ENCODE results near the gene BIRC5.

Gene BIRC5

DNA sequence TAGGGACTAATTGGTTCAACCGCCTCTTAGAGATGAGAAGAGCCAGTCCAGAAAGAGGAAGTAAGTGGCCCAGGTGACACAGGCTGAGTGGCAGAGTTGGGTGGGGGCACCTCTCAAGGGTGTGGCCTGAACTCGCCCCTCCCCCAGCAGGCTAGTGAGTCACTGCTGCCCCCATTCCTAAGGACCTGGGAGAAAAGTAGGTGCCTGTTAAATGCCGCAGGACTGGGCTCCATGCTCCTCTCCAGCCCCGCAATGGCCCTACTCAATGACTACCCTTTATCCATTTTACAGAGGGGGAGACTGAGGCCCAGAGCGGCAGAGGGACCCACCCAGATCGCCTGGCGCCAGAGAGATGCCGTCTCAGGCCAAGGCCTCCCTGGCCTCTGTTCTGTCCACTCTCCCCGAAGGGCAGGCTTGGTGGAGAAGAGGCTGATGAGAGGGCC lies 25.5 kb downstream of the BIRC5 start:
- in situ Hi-C loops (cut with HindIII; ENCODE audit: low sequenced_read_pairs) = no loop called here
- DNase-seq (ENCODE audit: low read depth, low spot score) = no peak
- no peak for TF ChIP-seq CTCF (IDR thresholded peaks at IDR 0.05; ENCODE audit: low read depth, low read length)
- no peak overlapping the region for H3K4me3 ChIP-seq (ENCODE audit: low read depth, low read length)

GRCh38 chr17:78240012-78240655 lies 26.1 kb downstream of the BIRC5 start:
- in situ Hi-C loops (cut with HindIII; ENCODE audit: low sequenced_read_pairs) = no loop called here
- no peak for DNase-seq (ENCODE audit: low read depth, low spot score)
- no peak for TF ChIP-seq CTCF (IDR thresholded peaks at IDR 0.05; ENCODE audit: low read depth, low read length)
- H3K4me3 ChIP-seq (ENCODE audit: low read depth, low read length) = no peak overlapping the region

DNA sequence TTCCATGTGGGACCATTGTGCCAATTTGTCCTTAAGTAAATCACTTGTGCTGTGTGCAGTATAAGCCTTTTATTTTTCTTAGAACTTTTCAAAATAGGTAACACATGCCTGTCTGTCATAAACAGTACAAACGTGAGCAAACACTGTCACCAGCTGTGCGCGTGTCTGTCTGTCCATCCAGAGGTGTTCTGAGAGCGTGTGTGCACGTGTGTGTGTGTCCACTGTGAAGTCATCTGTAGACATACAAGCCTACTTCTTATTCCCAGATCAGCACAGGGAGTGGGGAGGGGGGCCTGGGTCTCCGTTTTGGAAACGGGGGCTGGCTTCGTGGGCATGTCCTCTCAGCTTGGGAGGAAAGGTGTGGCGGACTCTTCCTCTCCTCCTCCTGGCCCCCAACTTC lies 26.8 kb downstream of the BIRC5 start:
- DNase-seq (ENCODE audit: low read depth, low spot score) = no peak
- in situ Hi-C loops (cut with HindIII; ENCODE audit: low sequenced_read_pairs) = no loop called here
- H3K4me3 ChIP-seq (ENCODE audit: low read depth, low read length) = no peak overlapping the region
- TF ChIP-seq CTCF (IDR thresholded peaks at IDR 0.05; ENCODE audit: low read depth, low read length) = no peak

GRCh38 chr17:78241277-78242023 lies 27.4 kb downstream of the BIRC5 start:
- no peak for TF ChIP-seq CTCF (IDR thresholded peaks at IDR 0.05; ENCODE audit: low read depth, low read length)
- in situ Hi-C loops (cut with HindIII; ENCODE audit: low sequenced_read_pairs) = no loop called here

DNA sequence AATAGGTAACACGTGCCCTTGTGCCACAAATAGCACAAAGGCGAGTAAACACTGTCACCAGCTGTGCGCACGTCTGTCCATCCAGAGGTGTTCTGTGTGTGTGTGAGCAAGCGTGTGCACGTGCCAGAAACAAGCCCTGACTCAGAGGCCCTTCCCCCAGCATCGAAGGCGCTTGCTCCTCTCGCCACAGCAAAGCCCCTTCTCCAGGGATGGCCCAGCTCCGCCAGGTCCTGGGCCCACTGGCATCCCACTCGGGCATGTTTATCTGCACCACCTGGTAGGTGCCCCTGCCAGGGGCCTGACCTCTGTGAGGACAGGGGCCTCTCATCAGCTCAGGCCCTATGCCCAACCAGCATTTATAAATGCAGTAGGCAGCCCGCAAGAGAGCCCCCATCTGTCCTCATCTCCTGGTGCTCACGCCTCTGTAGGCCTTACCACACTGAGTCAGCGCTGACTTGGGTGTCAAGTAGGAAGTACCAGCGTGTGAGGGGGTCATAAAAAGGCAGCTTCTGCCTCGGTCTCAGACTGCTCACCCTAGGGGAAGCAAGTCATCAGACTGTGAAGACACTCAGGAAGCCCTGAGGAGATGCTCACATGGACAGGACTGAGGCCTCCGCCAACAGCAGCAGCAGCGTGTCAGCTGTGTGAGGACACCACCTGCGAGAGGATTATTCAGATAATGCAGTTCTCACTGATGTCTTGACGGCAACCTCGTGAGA lies 28.1 kb downstream of the BIRC5 start:
- DNase-seq (ENCODE audit: low read depth, low spot score) = no peak
- in situ Hi-C loops (cut with HindIII; ENCODE audit: low sequenced_read_pairs) = no loop called here
- H3K4me3 ChIP-seq (ENCODE audit: low read depth, low read length) = no peak overlapping the region
- TF ChIP-seq CTCF (IDR thresholded peaks at IDR 0.05; ENCODE audit: low read depth, low read length) = no peak

More at GRCh38 chr17:78241277-78242023, 27.4 kb downstream of the BIRC5 start:
- DNase-seq (ENCODE audit: low read depth, low spot score) = peak; percentile 31
- H3K4me3 ChIP-seq (ENCODE audit: low read depth, low read length) = no peak overlapping the region

- TF ChIP-seq CTCF (IDR thresholded peaks at IDR 0.05; ENCODE audit: low read depth, low read length) = no peak
- no peak for DNase-seq (ENCODE audit: low read depth, low spot score)
- in situ Hi-C loops (cut with HindIII; ENCODE audit: low sequenced_read_pairs) = no loop called here
- H3K4me3 ChIP-seq (ENCODE audit: low read depth, low read length) = no peak overlapping the region
Observed at GRCh38 chr17:78247304-78247703, 33.3 kb downstream of the BIRC5 start.
